IgD-negative memory B cell (primary cell): ENCODE measurements around the gene CBLN3. TPM values are rescaled to one million over a fixed set of nuclear protein-coding genes. Genes with fewer than 3 reads are reported as not detected.
"Not testable (repeated sequence)": the region's sequence is repeated elsewhere in the genome, so short reads cannot be mapped to it uniquely, and the experiment has no call there.

Source experiments
- H3K27ac Mint-ChIP-seq, 3 donors: one replicate each; pipeline ENCODE4 v1.8.0; 2020 to 2022; ENCODE audit warnings: mild to moderate bottlenecking in 3 of 3, mixed read lengths in 3 of 3, moderate library complexity in 1 of 3
- H3K27me3 Mint-ChIP-seq: one replicate; pipeline ENCODE4 v1.8.0; 2021; ENCODE audit warnings: mixed read lengths
- H3K36me3 Mint-ChIP-seq: one replicate; pipeline ENCODE4 v1.8.0; 2020; ENCODE audit warnings: mild to moderate bottlenecking, mixed read lengths
- H3K4me1 Mint-ChIP-seq, 3 donors: one replicate each; pipeline ENCODE4 v1.8.0; 2020 to 2022; ENCODE audit warnings: mixed read lengths in 3 of 3, mild to moderate bottlenecking in 1 of 3
- H3K4me3 Mint-ChIP-seq, 4 donors: one replicate each; pipeline ENCODE4 v1.8.0; 2020 to 2022; ENCODE audit warnings: mild to moderate bottlenecking in 4 of 4, mixed read lengths in 4 of 4, moderate library complexity in 3 of 4
- H3K9me3 Mint-ChIP-seq, 3 donors: one replicate each; pipeline ENCODE4 v1.8.0; 2020 to 2021; ENCODE audit warnings: mixed read lengths in 3 of 3, mild to moderate bottlenecking in 1 of 3
- polyA plus RNA-seq: library from polyadenylated mRNA; unstranded; fragments of 300-500 nt; fragmentation: Illumina TruSeq; gene quantifications from one replicate; pipeline ENCODE4 v1.2.3, GENCODE V29; 2021

CBLN3 gene
- polyA plus RNA-seq, 1 donor from 2014 or later, result 2.9 TPM

GRCh38 chr14:24394275-24394674, 35.2 kb downstream of the CBLN3 start:
- H3K4me3 Mint-ChIP-seq, result no peak overlapping the region
- no peak overlapping the region for H3K27ac Mint-ChIP-seq
- H3K9me3 Mint-ChIP-seq, result no peaks in the 10 kb centered on the region
- H3K27me3 Mint-ChIP-seq, result peaks cover 12% of the 10 kb centered on the region
- H3K4me1 Mint-ChIP-seq, result peaks cover 0 to 4% (median 1%) of the 10 kb centered on the region in 3 donors
- H3K36me3 Mint-ChIP-seq, result no peaks in the 10 kb centered on the region

DNA sequence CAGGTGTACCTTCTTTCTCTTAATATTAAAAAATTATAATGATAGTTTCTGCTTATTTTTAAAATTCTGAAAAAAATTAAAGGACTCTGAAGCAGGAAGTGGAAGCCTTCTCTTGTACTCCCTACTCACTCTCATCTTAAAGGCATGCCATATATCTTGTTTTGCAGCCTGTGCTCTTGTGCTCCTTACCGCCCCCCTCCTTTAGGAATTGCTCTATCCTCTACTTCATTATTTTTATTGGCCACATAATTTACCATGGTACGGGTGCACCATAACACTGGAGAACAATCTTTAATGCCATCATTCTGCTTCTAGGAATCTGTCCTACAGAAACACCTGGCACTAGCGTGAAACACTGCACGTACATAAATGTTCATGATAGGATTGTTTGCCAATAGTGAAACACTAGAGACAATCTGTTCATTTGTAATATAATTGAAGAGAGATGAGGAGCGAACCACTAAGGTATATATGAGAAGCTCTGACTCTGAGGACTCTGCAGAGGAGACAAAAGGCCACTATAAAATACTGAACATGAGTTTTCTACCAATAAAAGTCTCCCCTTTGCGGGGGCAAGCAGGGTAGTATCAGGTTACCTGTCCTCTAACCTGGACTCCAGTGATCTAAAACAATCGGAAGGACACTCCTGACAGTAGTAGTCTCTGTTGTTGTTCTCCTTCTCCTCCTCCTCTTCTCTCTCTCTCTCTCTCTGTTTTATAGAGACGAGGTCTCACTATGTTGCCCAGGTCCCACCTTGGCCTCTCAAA, 37.0 kb downstream of the CBLN3 start:
- Mint-ChIP-seq H3K9me3 (peaks cover 0 to 2% (median 0%) of the 10 kb centered on the region in 3 donors), H3K36me3 (no peaks in the 10 kb centered on the region), H3K27ac (no peak overlapping the region), H3K4me1 (peaks cover 0 to 4% (median 1%) of the 10 kb centered on the region in 3 donors), H3K27me3 (peaks cover 15% of the 10 kb centered on the region), H3K4me3 (no peak overlapping the region)

DNA sequence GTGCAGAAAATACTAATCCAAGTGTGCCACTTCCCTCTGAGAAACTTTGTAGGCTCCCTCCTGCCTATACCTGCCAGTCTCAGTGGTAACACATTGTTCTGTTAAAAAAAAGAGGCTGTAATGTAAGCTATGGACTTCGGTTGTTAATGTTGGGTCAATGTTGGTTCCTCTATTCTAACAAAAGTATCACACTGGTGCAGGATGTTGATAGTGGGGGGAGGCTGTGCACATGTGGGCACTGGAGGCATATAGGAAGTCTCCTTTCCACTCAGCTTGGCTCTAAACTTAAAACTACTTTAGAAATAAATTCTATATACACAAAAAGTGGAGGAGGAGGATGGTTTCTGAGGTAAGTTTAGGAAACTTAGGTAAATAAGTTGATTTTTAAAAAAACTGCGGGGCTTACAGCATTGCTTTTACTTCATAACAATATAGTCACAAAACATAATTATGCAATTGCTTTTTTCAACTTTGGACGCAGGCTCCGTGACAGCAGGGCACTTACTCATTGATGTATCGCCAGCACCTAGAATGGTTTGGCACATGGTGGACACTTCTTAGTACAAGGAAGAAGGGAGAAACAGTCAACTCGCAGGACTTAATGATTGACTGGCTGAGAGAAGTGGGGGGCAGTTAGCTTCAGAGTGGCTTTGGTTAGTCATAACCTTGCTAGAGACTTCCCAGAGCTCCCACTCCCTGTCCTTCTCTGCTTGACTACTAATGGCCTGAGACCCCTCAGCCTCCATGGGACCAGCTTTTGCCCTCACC, 38.6 kb downstream of the CBLN3 start:
- Mint-ChIP-seq H3K27ac (no peak overlapping the region), H3K4me3 (no peak overlapping the region), H3K36me3 (no peaks in the 10 kb centered on the region), H3K27me3 (peaks cover 17% of the 10 kb centered on the region), H3K4me1 (peaks cover 0 to 1% (median 0%) of the 10 kb centered on the region in 3 donors), H3K9me3 (peaks cover 0 to 2% (median 0%) of the 10 kb centered on the region in 3 donors)

DNA sequence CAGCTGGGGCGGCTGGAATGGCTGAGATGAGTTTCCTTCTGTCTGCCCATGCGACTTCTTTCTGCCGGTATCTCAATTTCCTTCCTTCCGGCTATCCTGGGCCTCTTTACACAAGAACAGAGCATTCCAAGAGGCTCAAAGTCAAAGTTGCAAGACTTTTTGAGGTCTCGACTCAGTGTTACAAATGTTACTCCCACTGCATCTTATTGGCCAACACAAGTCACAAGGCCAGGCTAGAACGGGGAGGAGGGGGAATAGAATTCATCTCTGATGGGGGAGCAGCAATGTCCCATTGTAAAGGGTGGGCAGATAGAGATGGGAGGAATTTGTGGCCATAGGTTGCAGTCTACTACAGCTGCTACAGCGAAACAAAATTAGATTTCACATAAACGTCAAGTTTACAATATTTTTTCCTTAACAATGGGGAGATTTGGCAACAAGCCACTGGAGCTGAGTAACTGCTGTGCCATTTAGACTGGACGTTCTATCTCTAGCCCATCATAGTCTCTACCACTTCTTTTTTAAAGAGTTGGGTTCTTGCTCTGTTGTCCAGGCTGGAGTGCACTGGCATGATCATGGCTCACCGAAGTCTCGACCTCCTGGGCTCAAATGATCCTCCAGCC, 40.1 kb downstream of the CBLN3 start:
- Mint-ChIP-seq H3K27ac (no peak overlapping the region), H3K36me3 (no peaks in the 10 kb centered on the region), H3K4me3 (no peak overlapping the region), H3K9me3 (peaks cover 0 to 2% (median 0%) of the 10 kb centered on the region in 3 donors), H3K4me1 (peaks cover 0 to 1% (median 0%) of the 10 kb centered on the region in 3 donors), H3K27me3 (peaks cover 17% of the 10 kb centered on the region)

DNA sequence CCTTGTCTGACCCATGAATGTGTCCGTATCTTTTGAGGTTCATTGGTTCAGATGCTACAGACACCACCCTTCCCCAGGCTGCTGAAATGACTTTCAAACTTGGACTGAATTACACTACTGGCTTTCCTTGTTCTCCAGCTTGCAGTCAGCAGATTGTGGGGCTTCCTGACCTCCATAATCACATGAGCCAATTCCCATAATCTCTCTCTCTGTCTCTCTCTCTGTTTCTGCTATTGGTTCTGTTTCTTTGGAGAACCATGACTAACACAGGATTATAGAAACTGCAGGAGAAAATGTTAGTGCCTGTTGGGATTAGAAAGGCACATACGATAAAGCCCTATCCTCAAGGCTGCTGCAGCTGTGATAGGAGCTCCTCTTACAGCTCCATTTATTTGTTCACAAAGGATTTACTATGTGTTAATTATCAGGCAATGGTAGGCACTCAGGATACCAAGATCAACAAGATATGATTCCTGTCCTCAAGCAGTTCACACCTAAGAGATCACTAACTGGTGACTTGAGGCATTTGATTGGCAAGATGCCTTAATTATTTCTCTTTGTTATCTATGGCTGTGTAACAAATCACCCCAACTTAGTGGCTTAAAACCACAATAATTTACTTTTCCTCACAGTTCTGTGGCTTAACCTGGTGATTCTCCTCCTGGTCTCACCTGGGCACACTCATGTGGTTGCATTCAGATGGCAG, 40.8 kb downstream of the CBLN3 start:
- peaks cover 16% of the 10 kb centered on the region for H3K27me3 Mint-ChIP-seq
- peaks cover 0 to 2% (median 0%) of the 10 kb centered on the region in 3 donors for H3K9me3 Mint-ChIP-seq
- H3K4me3 Mint-ChIP-seq, result no peak overlapping the region
- no peak overlapping the region for H3K27ac Mint-ChIP-seq
- peaks cover 0 to 1% (median 0%) of the 10 kb centered on the region in 3 donors for H3K4me1 Mint-ChIP-seq
- H3K36me3 Mint-ChIP-seq, result no peaks in the 10 kb centered on the region

DNA sequence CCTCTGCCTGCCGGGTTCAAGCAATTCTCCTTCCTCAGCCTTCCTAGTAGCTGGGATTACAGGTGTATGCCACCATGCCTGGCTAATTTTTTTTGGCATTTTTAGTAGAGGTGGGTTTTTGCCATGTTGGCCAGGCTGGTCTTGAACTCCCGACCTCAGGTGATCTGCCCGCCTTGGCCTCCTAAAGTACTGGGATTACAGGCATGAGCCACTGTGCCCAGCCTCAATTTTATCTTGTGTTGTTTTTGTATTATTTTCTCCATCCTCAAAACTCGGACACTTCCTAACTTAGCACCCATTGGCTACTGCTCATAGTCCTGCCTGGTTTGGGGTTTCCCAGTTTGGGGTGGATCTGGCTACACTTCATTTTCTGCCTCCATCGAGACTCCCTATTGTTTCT, 41.9 kb downstream of the CBLN3 start:
- H3K27me3 Mint-ChIP-seq, result peaks cover 13% of the 10 kb centered on the region
- H3K9me3 Mint-ChIP-seq, H3K4me3 Mint-ChIP-seq, H3K36me3 Mint-ChIP-seq, H3K27ac Mint-ChIP-seq, H3K4me1 Mint-ChIP-seq: not testable (repeated sequence)

- Mint-ChIP-seq H3K9me3 (peaks cover 0 to 2% (median 0%) of the 10 kb centered on the region in 3 donors), H3K4me1 (no peaks in the 10 kb centered on the region), H3K27me3 (peaks cover 11% of the 10 kb centered on the region), H3K4me3 (no peak overlapping the region), H3K27ac (no peak overlapping the region), H3K36me3 (no peaks in the 10 kb centered on the region)
These were observed 42.5 kb downstream of the CBLN3 start for GRCh38 chr14:24387009-24387345.

- Mint-ChIP-seq H3K27me3 (peaks cover 7% of the 10 kb centered on the region), H3K4me1 (no peaks in the 10 kb centered on the region), H3K27ac (no peak overlapping the region), H3K9me3 (peaks cover 0 to 2% (median 0%) of the 10 kb centered on the region in 3 donors), H3K36me3 (no peaks in the 10 kb centered on the region), H3K4me3 (no peak overlapping the region)
These were observed 43.9 kb downstream of the CBLN3 start for GRCh38 chr14:24385524-24385923.

DNA sequence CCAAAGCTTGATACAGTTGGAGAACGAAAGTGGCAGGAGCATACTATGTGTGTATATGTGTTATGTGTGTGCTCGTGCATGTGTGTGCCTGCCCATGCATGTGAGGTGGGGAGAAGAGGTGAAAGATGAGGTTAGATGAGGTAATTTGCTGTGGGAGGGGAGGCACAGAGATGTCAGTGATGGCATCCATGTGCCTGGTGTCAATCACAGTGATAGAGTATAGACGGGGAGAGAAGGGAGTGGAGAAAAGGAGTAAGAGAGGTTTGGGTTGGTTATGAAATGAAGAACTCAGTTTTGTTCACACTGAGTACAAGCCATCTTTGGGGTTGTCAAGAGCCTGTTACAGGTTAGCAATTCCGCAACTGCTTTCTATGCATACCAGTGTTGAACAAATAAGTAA, 45.3 kb downstream of the CBLN3 start:
- Mint-ChIP-seq H3K27me3 (peaks cover 3% of the 10 kb centered on the region), H3K4me1 (no peaks in the 10 kb centered on the region), H3K27ac (peak overlapping the region in 1 of 3 donors; percentile 2), H3K4me3 (no peak overlapping the region), H3K9me3 (peaks cover 0 to 2% (median 0%) of the 10 kb centered on the region in 3 donors), H3K36me3 (no peaks in the 10 kb centered on the region)

GRCh38 chr14:24382064-24382371, 47.5 kb downstream of the CBLN3 start:
- peaks cover 2% of the 10 kb centered on the region for H3K36me3 Mint-ChIP-seq
- no peaks in the 10 kb centered on the region for H3K9me3 Mint-ChIP-seq
- no peak overlapping the region for H3K4me3 Mint-ChIP-seq
- no peaks in the 10 kb centered on the region for H3K4me1 Mint-ChIP-seq
- no peak overlapping the region for H3K27ac Mint-ChIP-seq
- peaks cover 1% of the 10 kb centered on the region for H3K27me3 Mint-ChIP-seq

DNA sequence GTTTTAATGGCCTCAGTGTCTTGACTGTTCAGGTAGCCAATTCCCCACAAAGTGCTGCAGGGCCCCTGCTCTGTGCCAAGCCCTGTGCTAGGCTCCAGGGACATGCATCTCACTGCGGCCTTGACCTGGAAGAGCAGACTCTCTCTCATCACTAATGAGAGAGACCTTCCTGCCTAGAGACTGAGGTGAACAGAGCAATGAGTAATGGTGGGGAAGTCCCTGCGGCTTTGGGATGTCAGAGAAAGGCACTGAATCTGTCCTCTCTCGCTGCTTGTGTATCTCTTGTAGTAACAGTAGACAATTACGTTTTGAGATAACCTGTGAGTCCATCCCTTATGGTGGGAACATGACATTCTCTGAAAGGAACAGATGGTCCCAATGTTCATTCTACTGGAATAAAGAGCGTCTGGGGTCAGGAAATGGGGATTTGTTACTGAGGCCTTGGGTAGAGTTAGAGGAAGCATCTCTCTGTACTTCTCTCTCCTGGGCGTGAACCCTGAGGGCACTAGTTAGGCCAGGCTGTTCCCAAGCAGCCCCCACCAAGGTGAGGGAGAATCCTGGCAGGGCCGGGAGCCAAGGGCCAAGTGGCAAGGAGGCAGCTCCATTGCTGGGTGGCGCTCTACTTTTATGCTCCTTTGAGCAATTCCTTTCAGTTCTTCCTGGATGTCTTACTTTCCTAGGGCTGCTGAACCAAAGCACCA, 48.0 kb downstream of the CBLN3 start:
- Mint-ChIP-seq H3K4me1 (no peaks in the 10 kb centered on the region), H3K9me3 (no peaks in the 10 kb centered on the region), H3K36me3 (peaks cover 2% of the 10 kb centered on the region), H3K4me3 (no peak overlapping the region), H3K27ac (no peak overlapping the region), H3K27me3 (peaks cover under 1% of the 10 kb centered on the region)

GRCh38 chr14:24379907-24380730, 49.3 kb downstream of the CBLN3 start:
- Mint-ChIP-seq H3K27ac (peak overlapping the region in 1 of 3 donors; percentile 18), H3K4me3 (no peak overlapping the region), H3K27me3 (no peaks in the 10 kb centered on the region), H3K4me1 (no peaks in the 10 kb centered on the region), H3K9me3 (no peaks in the 10 kb centered on the region), H3K36me3 (peaks cover 2% of the 10 kb centered on the region)

DNA sequence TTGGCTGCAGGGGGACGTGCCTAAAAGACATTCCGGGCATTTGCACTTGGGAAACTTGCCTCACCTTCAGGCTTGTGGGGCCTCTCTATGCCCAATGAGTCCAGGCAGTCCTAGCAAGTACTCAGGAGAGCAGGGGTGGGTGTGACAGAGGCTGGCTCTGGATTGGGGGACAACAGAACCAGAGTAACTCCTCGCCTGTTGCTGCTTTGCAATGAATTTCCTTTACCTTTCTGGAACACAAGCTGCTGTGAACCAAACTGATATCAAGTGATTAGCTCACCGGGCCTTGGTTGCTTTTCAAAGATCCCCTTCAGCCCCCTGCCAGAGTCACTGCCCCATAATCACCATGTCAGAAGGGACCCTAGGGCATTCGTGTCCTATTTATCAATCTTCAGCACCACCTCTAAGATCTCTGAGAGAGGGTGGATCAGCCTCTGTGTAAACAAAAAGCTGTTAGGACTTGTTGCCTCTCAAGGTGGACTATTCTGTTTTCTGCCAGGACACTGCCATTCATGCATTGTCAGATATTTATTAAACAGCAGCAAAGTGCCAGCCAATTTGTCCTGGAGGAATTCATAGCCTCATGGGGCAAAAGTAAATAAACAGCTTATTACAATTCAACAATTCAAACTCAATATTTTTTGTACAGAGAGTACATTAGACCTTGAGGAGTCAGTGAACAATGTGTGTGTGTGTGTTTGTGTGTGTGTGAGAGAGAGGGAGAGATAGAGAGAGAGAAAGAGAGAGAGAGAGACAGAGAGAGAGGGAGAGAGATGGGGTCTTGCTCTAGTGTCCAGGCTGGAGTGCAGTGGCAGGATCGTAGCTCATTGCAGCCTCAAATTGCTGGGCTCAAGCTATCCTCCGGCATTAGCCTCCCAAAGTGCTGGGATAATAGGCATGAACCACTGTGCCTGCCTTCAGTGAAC, 50.2 kb downstream of the CBLN3 start:
- H3K27ac Mint-ChIP-seq, result no peak overlapping the region
- H3K9me3 Mint-ChIP-seq, result no peaks in the 10 kb centered on the region
- H3K27me3 Mint-ChIP-seq, result no peaks in the 10 kb centered on the region
- H3K36me3 Mint-ChIP-seq, result peaks cover 2% of the 10 kb centered on the region
- no peaks in the 10 kb centered on the region for H3K4me1 Mint-ChIP-seq
- no peak overlapping the region for H3K4me3 Mint-ChIP-seq
